Large intestine (tissue), 3 donors: ENCODE results near the gene FAM149B1. TPM values are rescaled to one million over a fixed set of nuclear protein-coding genes. Genes with fewer than 3 reads are reported as not detected.
A peak's percentile ranks its signal among the peaks of the same experiment; 100 is the strongest.

Experiments used
- DNase-seq, 2 donors: peaks; one replicate each; pipeline versions ENCODE4 v3.0.0 to v3.0.0-alpha.2; 2013
- H3K27ac ChIP-seq: one replicate; pipeline ENCODE4 v1.5.1; 2013; ENCODE audit warnings: low read length
- H3K27me3 ChIP-seq: 2 replicates; pipeline ENCODE4 v1.6.1; 2013; ENCODE audit warnings: low read length; ENCODE audit not compliant: control insufficient read depth, insufficient read depth
- H3K36me3 ChIP-seq: 2 replicates; pipeline ENCODE4 v1.6.1; 2013; ENCODE audit warnings: low read length; ENCODE audit not compliant: control insufficient read depth, insufficient read depth
- H3K4me1 ChIP-seq: one replicate; pipeline ENCODE4 v1.6.1; 2013; ENCODE audit warnings: low read length; ENCODE audit not compliant: control insufficient read depth, insufficient read depth
- H3K4me3 ChIP-seq: one replicate; pipeline ENCODE4 v1.5.1; 2013; ENCODE audit warnings: low read length
- H3K9me3 ChIP-seq: one replicate; pipeline ENCODE4 v1.6.1; 2013; ENCODE audit warnings: mild to moderate bottlenecking, low read depth, low read length, moderate library complexity; ENCODE audit not compliant: control insufficient read depth
- WGBS: methylation state at CpG from one replicate; pipeline ENCODE4 v1.1.5; 2013; ENCODE audit warnings: low lambda C conversion rate; ENCODE audit not compliant: insufficient coverage; 5-methylcytosine and 5-hydroxymethylcytosine counted together
- polyA plus RNA-seq: library from polyadenylated mRNA; unstranded; fragments of 120-200 nt; gene quantifications from one replicate; pipeline ENCODE4 v1.2.1, GENCODE V29; 2013

Gene FAM149B1
- polyA plus RNA-seq, 1 donor: 32.1 TPM

- H3K4me3 ChIP-seq: no peak overlapping the region
- no peaks in the 10 kb centered on the region for H3K27me3 ChIP-seq
- H3K27ac ChIP-seq: no peak overlapping the region
- H3K4me1 ChIP-seq: no peaks in the 10 kb centered on the region
- H3K9me3 ChIP-seq: no peaks in the 10 kb centered on the region
- DNase-seq: no peak
- WGBS: 94% methylated on average over 2 of the region's 3 CpGs
- peaks cover 30% of the 10 kb centered on the region for H3K36me3 ChIP-seq
Observed at GRCh38 chr10:73228247-73228646, 60.3 kb downstream of the FAM149B1 start.

GRCh38 chr10:73229567-73229966 lies 61.6 kb downstream of the FAM149B1 start:
- peaks cover 38% of the 10 kb centered on the region for H3K36me3 ChIP-seq
- H3K27ac ChIP-seq: no peak overlapping the region
- H3K27me3 ChIP-seq: no peaks in the 10 kb centered on the region
- no peaks in the 10 kb centered on the region for H3K4me1 ChIP-seq
- no peak overlapping the region for H3K4me3 ChIP-seq
- no peak for DNase-seq
- WGBS: no CpG with 5 or more reads among the region's 6 CpGs
- H3K9me3 ChIP-seq: no peaks in the 10 kb centered on the region

- H3K27me3 ChIP-seq: no peaks in the 10 kb centered on the region
- WGBS: no CpG with 5 or more reads among the region's 8 CpGs
- no peak for DNase-seq
- H3K36me3 ChIP-seq: peaks cover 59% of the 10 kb centered on the region
- H3K9me3 ChIP-seq: no peaks in the 10 kb centered on the region
- no peaks in the 10 kb centered on the region for H3K4me1 ChIP-seq
- H3K27ac ChIP-seq: no peak overlapping the region
- H3K4me3 ChIP-seq: no peak overlapping the region
Observed at GRCh38 chr10:73232887-73233286, 65.0 kb downstream of the FAM149B1 start.

- Histone ChIP-seq H3K4me1 (no peaks in the 10 kb centered on the region), H3K27ac (no peak overlapping the region), H3K9me3 (no peaks in the 10 kb centered on the region), H3K36me3 (peaks cover 57% of the 10 kb centered on the region), H3K27me3 (no peaks in the 10 kb centered on the region), H3K4me3 (no peak overlapping the region)
- WGBS: no CpG with 5 or more reads among the region's 2 CpGs
- DNase-seq: no peak
Observed at GRCh38 chr10:73233883-73234282, 66.0 kb downstream of the FAM149B1 start.

GRCh38 chr10:73234695-73235094 lies 66.8 kb downstream of the FAM149B1 start:
- Histone ChIP-seq H3K27ac (no peak overlapping the region), H3K9me3 (no peaks in the 10 kb centered on the region), H3K4me3 (no peak overlapping the region), H3K4me1 (no peaks in the 10 kb centered on the region), H3K27me3 (no peaks in the 10 kb centered on the region), H3K36me3 (peaks cover 55% of the 10 kb centered on the region)
- no peak for DNase-seq
- 87% methylated on average over 4 of the region's 7 CpGs for WGBS

GRCh38 chr10:73238990-73239566 lies 71.2 kb downstream of the FAM149B1 start:
- Histone ChIP-seq H3K27ac (no peak overlapping the region), H3K4me3 (no peak overlapping the region), H3K36me3 (peaks cover 52% of the 10 kb centered on the region), H3K27me3 (no peaks in the 10 kb centered on the region), H3K9me3 (no peaks in the 10 kb centered on the region), H3K4me1 (no peaks in the 10 kb centered on the region)
- WGBS: 100% methylated on average over 1 of the region's 5 CpGs
- no peak for DNase-seq

GRCh38 chr10:73239908-73240307 lies 72.0 kb downstream of the FAM149B1 start:
- Histone ChIP-seq H3K4me3 (no peak overlapping the region), H3K27me3 (no peaks in the 10 kb centered on the region), H3K9me3 (no peaks in the 10 kb centered on the region), H3K4me1 (peaks cover 5% of the 10 kb centered on the region), H3K27ac (no peak overlapping the region), H3K36me3 (peaks cover 53% of the 10 kb centered on the region)
- DNase-seq: no peak
- WGBS: no CpG with 5 or more reads among the region's 2 CpGs

- WGBS: no CpG with 5 or more reads among the region's 8 CpGs
- peaks cover 35% of the 10 kb centered on the region for H3K36me3 ChIP-seq
- H3K27ac ChIP-seq: no peak overlapping the region
- DNase-seq: no peak
- no peaks in the 10 kb centered on the region for H3K27me3 ChIP-seq
- H3K9me3 ChIP-seq: no peaks in the 10 kb centered on the region
- peak overlapping the region; percentile 92 for H3K4me3 ChIP-seq
- H3K4me1 ChIP-seq: peaks cover 8% of the 10 kb centered on the region
Observed at GRCh38 chr10:73244866-73245477, 77.1 kb downstream of the FAM149B1 start.

- peaks cover 33% of the 10 kb centered on the region for H3K36me3 ChIP-seq
- 0% methylated on average over 1 of the region's 8 CpGs for WGBS
- H3K4me3 ChIP-seq: peak overlapping the region; percentile 92
- H3K9me3 ChIP-seq: no peaks in the 10 kb centered on the region
- peak overlapping the region; percentile 95 for H3K27ac ChIP-seq
- H3K27me3 ChIP-seq: no peaks in the 10 kb centered on the region
- DNase-seq: no peak
- peaks cover 8% of the 10 kb centered on the region for H3K4me1 ChIP-seq
Observed at GRCh38 chr10:73246322-73246645, 78.4 kb downstream of the FAM149B1 start.

- Histone ChIP-seq H3K27ac (peak within 1 kb of the TSS; percentile 95), H3K27me3 (no peaks in the 10 kb centered on the region), H3K4me1 (peaks cover 8% of the 10 kb centered on the region), H3K36me3 (peaks cover 33% of the 10 kb centered on the region), H3K4me3 (peak within 1 kb of the TSS; percentile 92), H3K9me3 (no peaks in the 10 kb centered on the region)
- WGBS: 0% methylated on average over 2 of the region's 78 CpGs
- DNase-seq: peak; percentile 97
Observed at GRCh38 chr10:73246646-73247508, 79.0 kb downstream of the FAM149B1 start, which contains the start of gene DNAJC9. TSS of gene DNAJC9 (minus strand) at chr10:73247255. CDS start at chr10:73247189, 66 bp downstream.
